Measurements from ENCODE around the gene CABLES1.
"Not testable (repeated sequence)": the region's sequence is repeated elsewhere in the genome, so short reads cannot be mapped to it uniquely, and the experiment has no call there.

CABLES1 gene

DNA sequence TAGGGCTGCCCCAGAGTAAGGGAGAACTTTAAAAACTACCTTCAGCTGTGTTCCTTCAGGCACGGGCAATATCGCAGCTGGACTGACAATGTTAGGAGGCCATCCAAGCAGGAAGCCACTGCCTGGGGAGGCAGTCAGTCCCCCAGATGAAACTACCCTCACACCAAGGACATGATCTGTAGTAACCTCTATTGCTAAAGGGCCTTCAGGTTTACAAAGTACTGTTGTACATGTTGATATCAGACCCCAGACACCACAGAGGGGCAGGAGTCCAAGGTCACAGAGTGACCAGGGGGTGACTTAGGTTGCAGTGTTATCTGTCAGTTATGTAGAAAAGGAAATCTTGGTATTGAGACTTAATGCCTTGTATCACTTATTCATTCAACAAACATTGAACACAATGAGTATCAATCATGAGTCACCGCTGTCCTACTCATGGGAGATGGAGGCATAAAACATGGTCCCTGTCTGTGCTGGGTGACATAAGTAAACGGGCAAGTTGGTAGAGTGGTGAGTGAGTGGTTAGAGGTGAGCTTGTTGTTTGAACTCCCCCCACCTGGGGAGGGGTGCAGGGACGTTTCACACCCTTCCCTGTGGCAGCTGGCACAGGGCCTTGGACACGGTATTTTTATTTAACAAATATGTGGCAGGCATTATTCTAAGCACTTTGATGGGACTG lies 7.1 kb downstream of the CABLES1 start:
- no peak for DNase-seq (ENCODE audit: low read depth)

DNA sequence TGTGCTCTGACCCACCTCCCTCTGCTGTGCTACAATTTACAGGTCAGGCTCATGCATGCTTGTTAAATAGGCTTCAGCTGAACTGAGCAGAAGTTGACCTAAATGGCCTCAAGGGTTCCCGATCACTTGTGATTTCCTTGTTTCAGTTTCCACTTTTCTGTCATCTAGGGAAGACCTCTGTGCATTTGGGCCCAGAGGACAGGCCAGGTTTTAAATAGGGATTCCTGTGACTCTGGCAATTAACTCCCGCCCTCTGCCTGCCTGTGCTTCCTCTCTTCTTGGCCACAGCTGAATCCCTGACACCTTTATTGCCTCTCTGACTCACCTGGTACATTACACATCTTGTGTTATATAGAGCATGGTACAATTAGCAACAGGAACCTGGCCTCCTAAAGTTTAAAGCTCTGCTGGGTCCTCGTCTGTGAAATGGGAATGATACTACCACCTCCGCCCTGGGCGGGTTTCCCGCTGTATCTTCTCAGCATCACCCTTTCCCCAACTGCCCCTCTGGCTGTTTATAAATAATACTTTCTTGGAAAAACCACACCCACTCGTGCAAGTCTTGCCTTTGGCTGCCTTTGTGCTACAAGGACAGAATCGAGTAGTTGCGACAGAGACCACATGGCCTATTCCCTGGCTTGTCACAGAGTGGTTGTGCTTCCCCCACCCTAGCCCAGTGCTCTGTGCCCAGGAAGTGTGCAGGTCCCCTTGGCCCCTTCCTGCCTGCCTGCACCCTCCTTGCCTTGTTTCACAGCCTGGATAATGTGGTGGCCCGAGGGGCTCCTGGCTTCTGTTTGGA lies 7.9 kb downstream of the CABLES1 start:
- no peak for DNase-seq (ENCODE audit: low read depth)

DNA sequence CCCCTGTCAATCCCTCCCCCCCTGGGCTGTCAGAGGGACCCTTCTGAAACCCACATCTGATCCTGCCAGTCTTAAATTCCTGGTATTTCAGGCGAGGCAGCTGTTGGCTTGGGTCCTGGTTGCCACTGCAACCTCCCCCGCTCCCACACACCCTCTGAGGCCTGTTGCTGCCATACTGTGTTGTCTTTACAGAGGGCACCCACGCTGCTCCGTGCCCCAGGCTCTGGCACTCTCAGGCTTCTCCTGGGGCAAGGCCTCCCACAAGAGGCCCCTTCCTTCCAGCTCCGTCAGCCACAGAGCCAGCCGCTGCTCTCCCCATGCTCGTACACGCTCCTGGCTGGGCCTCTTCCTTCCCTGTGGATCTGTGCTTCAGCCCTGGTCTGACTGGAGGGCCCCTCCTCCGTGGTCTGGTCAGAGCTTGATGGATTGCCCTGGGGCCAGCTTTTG lies 8.6 kb downstream of the CABLES1 start:
- no peak for DNase-seq (ENCODE audit: low read depth)

DNA sequence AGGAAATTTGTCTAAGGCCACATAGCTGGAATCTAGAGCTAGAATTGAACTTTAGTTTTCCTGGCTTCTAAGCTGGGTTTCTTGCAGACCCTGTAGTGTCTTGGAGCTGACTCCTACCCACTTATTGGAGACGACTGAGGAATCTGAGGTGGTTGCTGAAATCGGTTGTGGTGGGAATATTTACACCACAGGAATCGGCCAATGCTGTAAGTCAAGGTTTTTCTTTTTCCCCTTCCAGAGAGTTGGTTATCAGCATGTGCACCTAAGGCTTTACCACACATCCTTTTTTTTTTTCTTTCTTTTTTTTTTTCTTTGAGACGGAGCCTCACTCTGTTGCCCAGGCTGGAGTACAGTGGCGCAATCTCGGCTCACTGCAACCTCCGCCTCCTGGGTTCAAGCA lies 9.4 kb downstream of the CABLES1 start:
- DNase-seq (ENCODE audit: low read depth), result no peak

DNA sequence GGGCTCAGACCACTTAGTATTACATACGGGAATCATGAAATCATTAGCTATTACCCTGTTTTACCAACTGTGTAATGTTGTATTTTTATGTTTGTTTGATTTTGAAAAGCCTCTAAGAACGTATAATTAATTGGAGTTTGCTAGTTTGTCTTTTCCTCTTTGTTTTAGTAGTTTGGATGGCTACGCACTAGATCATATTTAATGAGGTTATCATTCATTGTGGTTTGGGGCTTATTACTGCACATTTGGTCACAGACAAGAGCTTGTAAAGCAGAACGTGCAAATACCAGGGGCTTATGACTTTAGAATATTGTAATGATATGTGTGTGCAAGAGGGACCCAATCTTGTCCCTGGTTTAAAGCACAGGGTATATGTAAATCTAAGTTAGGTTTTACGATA lies 10.3 kb downstream of the CABLES1 start:
- no peak for DNase-seq (ENCODE audit: low read depth)

DNA sequence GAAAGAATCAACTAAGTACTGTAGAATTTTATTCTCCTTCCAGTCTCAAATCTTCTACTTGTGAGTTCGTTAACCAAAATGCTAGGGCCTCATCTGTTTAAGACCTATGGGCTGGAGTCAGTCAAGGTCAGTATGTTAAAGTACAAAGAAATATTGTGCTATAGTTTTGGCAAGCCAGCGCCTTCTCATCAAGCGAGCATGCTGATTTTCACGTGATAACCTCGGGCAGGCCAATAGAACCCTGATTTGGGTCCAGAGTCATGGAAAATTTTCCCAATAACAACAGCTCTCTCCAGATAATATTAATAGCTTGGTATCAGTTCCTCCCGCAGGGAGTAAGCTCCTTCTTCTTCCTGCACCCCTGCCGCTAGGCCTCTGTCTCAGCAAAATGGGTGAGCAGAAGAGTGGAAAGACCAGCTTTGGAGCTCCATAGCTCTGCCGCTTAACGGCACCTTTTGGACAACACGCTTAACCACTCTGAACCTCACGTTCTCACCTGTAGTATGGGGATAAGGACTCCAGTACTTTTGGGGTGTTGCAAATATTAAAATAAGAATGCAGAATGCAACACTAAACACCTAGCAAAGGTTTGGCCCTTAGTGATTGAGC lies 11.7 kb downstream of the CABLES1 start:
- DNase-seq (ENCODE audit: low read depth), result no peak

DNA sequence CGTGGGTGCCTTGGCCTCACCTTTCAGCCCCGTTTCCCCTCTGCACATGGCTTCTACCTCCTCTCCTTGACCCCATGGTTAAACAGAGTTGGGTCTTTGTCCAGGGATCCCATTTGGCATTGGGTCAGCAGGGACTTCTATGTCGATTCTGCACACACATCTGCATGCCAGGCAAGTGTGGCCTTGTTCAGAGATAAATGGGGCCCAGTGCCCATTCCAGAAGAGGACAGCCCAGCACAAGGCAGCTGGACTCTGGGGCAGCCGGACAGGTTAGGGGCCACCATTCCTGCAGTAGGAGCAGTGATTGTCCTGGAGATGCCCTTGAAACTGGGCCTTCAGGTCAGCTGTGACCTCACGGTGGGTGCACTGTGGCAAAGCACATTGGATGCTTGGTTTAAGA lies 13.1 kb downstream of the CABLES1 start:
- DNase-seq (ENCODE audit: low read depth), result no peak

DNA sequence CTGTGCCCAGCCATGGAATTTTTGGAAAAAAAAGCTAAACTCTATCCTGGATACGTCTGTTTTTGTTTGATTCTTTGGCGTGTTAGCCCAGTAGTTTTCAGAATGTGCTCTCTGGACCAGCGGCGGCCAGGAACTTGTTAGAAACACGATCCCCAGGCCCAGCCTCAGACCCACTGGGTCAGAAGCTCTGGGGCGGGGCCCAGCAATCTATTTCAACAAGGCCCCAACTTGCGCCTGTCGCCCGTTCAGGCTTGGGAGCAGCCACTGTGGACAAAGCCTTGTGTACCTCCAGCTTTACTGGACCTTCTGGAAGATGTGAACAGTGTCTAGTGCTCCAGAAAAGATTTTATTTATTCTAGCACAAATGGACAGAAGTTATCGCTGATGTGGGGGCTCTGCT lies 14.3 kb downstream of the CABLES1 start:
- no peak for DNase-seq (ENCODE audit: low read depth)

DNA sequence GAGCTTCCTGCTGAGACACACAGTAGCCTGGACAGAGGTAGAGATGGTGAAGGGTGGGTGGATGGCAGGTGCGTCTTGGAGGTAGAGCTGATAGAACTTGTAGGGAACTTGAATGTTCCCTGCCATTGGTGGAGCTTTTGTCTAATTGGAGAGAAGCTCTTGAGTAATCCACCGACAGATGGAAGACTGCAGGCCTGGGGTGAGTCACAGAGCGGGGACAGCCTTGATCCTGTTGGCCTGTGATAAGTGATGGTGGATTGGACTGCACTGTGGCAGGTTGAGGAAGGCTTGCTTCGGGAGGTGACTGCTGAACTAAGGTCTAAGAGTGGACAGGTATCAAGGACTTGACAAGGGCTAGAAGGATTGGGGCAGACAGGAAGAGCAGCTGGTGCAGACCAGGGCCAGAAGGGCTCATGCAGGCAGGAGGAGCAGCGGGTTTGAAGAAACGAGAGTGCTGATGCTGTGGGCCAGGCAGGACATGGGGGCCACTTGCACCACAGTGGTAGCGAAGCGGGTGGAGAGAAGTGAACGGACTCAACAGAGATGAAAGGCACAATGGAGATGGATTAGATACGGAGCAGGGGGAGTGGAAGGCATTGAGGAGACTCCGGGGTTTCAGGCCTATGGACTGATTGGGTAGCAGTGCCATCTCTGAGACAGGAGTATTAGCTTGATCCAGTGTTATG lies 16.3 kb downstream of the CABLES1 start:
- no peak for DNase-seq (ENCODE audit: low read depth)

DNA sequence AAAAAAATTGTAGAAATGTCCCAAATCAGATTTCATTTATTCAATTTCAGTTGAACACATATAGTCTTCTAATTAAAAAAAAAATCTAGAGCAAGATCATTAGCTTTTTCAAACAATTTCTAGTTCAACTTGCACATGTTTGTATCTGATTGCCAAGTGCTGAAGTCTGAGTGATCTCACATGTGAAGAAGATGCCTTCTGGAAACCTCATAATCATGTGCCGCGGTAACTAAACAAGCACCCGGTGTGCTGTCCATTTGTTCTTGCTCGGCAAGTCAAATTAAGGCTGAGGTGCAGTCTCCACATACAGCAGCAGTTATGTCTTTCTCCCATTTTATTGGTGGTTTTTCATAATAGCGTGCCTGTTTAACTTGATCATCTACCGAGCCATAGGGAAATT lies 18.7 kb downstream of the CABLES1 start:
- no peak for DNase-seq (ENCODE audit: low read depth)

DNA sequence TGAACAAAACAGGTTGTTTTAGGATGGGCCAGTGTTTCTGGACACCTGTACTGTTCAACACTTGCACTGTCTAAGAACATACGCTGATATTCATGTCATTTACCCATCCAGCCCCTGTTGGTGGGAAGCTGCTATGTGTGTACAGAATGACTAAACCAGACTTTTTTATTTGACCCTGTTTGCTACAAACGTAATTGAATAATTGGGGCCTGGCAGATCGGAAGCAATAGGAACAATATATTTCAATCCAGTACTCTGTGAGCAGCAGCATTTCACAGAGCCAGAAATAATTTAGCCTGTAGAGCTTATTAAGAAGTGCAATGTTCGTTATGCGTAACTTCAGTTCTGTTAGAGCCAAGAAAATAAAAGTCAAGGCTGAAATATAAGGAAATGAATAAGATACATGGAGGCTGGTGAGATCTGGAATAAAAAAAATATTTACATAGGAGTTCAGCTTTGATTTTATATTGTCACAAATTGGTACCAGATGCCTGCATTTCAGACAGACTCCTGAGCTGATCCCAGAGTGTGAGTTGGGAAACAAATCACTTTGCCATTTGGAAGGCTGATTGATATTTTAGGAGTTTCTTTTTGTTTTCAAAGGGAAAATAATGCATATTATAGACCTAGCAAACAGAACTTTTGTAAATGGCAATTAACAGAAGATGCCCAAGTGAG lies 19.7 kb downstream of the CABLES1 start:
- no peak for DNase-seq (ENCODE audit: low read depth)

DNA sequence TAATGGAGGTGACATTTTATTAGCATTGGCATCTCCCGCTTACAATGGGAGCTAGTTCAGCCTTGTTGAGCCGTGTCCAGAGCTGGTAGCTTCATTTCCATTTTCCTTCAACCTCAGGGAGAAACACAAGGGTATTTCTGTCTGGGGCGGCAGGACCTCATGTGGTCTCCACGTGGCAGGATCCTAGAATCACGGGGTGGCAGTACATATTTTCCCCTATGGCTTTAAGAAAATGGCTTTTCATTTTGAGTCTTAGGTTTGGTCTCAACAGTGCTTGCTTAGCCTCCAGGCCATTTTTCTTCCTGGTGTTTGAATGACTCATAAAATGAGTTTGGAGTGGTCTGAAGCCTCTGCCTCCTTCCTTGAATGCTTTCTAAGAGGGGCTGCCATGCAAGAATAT lies 20.3 kb downstream of the CABLES1 start:
- DNase-seq (ENCODE audit: low read depth), result no peak

DNA sequence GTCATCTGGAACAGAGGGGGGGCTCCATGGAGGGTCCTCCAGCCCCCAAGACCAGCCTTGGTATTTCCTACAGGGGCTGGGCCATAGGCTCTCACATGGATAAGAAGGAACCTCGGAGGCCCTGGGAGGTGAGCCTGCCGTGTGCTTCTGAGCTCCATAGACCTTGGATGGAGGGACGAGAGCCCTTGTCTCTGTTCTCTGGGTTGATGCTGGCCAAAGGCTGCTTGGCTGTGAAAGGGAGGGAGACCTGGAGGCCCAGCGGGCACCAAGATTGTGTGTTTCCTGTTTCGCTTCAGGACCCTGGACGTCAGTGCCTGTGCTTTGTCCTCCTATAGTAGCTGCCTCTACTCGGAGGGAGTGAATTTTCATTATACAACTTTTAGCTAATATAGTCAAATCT lies 20.8 kb downstream of the CABLES1 start:
- no peak for DNase-seq (ENCODE audit: low read depth)

DNA sequence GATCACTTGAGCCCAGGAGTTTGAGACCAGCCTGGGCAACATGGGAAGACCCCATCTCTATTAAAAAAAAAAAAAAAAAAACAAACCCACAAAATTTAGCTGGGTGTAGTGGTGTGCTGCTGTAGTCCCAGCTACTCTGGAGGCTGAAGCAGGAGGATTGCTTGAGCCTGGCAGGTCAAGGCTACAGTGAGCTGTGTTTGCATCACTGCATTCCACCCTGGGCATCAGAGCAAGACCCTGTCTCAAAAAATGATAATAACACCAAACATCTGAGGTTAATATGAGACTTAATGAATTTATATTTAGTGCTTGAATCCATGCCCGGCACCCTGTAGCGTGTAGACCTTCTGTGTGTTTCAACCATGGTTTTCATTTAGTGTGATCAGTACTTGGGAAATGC lies 22.8 kb downstream of the CABLES1 start:
- no peak for DNase-seq (ENCODE audit: low read depth)

DNA sequence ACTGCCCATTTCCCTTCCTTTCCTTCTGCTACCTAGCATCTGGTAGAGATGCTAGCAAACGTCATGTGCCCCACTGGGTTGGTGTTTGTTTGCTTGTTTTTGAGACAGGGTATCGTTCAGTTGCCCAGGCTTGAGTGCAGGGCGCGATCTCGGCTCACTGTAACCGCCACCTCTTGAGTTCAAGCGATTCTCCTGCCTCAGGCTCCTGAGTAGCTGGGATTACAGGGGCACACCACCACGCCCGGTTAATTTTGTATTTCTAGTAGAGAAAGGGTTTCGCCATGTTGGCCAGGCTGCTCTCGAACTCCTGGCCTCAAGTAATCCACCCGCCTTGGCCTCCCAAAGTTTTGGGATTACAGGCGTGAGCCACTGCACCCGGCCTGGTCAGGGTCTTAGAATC lies 23.6 kb downstream of the CABLES1 start:
- not testable (repeated sequence) for DNase-seq (ENCODE audit: low read depth)

DNA sequence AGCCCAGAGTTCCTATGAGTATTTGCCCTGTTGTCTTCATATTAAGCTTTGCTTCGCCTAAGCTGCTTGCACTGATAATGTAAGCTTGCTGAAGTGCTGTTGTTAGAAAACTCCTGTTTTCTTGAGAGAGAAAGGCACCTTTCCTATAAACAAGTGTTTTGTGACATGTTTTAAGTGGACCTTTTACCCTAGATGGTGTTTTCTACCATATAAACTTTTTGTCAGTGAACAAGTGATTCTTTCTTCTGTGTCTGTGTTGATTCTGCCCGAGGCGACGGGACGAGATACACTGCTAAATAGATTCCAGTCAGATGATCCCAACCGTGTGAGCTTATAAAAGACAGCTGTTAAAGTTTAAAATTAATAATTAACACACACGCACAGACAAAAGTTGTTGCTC lies 24.1 kb downstream of the CABLES1 start:
- DNase-seq (ENCODE audit: low read depth), result no peak

DNA sequence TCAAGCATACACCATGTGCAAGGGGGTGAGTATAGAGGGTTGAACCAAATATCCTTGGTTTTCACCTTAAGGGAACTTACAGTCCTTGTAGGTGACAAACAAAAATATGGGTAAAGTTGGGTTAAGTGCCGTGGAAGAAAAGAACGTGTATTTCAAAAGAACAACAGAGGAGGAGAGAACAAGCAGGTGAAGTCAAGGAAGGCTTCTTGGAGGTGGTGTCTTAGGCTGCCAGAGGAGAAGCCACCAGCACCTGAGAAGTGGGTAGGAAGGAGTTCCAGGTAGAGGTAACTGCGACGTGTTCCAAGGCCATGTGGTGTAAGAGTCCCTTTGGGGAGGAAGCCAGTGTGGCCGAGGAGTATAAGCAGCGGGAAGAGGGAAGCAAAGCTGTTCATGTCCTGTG lies 27.2 kb downstream of the CABLES1 start:
- no peak for DNase-seq (ENCODE audit: low read depth)

DNA sequence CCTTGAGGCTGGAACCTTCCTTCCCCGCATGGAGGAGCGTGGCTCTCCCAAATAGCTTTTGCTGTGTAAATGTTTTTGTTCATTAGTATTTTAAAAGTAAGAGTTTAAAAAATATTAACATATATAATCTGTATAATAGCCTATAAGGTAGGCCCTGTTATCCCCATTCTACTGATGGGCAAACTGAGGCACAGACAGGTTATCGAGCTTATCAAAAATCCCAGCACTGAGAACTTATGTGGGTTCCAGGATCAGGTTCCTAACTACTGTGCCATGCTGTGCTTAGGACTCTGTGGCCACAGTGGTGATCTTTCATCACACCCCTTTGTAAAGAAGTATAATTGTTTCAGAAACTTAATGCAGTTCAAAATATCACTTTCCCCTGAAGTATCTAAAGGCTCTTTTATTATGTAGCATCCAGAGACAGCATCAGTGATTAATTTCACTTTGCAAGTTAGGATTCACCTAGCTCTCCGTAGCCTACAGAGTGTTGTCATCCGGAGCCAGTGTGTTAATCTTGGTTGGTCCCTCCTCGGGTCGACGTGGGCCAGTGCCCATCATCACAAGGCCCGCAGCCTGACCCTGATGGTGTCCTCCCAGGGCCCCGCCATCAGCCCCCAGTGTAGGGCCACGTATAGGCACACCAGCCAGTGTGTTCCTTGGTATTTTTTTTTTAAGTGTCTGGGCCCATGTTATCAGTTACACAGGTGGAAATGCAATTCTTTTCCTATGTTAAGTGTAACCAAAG lies 28.7 kb downstream of the CABLES1 start:
- no peak for DNase-seq (ENCODE audit: low read depth)

DNA sequence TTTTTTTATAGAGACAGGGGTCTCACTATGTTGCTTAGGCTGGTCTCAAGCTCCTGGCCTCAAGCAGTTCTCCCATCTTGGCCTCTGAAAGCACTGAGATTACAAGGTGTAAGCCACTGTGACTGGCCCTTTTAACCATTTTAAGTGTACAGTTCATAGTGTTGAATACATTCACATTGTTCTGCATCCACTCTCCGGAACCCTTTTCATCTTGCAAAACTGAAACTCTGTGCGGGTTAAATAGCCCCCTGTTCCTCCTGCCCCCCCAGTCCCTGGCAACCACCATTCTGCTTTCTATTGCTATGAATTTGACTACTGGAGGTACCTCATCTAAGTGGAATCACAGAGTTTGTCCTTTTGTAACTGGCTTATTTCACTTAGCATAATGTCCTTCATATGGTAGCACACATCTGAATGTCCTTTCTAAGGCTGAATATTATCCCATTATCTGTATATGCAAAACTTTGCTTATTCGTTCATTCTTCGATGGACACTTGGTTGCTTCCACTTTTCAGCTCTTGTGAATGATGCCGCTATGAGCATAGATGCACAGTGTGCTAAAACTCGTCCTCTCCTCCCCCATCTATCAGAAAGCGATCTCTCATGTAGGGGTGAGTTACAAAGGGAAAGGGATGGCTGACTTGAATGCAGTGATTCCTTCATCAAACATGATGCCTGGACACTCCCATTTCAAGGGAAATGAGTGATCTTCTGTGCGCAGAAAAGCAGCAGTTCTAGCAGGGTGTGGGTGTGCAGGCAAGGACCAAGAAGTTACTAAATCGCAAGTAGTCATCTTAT lies 30.2 kb downstream of the CABLES1 start:
- no peak for DNase-seq (ENCODE audit: low read depth)

DNA sequence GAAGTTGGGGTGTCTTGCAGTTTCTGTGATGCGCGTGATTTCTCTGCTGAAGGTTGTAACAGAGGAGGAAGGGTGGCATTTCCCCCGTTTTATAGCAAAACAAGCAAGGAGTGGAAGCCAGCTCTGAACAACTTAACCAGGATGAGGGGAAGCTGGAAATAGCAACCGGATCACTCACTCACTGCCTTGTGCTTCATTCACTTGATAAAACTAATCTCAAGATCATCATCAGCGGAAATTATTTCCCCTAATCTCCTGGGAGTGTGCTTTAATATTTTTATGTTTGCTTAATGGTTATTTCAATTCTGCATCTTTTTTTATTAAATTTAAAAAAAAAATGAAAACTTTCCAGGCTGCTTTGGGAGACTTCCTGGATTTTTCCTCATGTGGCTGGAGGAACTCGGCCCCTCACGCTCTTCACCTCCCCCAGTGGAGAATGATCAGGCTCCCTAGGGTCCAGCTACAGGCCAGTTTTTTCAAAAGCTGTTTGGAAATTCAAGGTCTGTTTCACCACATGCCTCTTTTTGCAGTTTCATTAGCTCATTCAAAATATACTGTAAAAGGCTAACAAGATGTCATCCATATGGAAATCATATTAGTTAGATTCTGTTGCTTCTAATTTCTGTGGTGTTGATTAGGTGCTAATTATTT lies 31.7 kb downstream of the CABLES1 start:
- DNase-seq (ENCODE audit: low read depth), result no peak

Measured in stimulated activated CD4-positive, alpha-beta T cell treated with anti-CD3 and anti-CD28 coated beads, Interleukin-2, amount 100 ng/mL, for 4 hours (primary cell).